Cerebellar nuclear complex (tissue), 1 donor: ENCODE data around the gene TCF19.

Experiments used
- DNase-seq, 2 experiments: peaks; one replicate each; lab custom pipeline; 2025; lab: John Stamatoyannopoulos, UW

The TCF19 gene

DNA sequence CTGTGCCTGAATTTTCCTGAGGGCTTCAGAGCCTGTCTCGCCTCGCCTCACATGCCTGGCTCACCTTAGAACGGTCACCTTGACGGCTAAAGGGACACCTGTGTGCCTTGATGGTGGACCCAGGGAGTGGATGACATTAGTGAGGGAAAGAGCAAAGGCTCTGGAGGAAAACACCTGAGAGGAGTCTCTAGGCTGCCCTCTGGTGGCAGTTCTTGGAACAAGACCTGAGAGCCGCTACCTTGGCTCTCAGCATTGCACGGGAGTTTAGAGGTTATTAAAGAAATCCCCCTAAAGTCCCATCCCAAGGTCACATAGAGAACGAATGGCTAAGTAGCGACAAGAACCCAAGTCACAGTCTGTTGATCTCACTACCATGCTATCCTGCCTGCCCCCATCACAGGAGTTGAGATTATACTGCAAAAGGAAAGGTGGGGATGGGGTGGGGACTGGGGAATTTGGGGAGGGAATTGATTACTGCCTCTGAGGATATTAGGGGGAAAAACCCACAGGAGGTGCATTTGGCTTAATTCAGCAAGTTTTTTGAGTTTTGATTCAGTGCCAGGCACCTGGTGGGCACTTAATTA lies 30.2 kb upstream of the TCF19 start:
- DNase-seq = peak in 1 of 2 experiments; percentile 46

DNA sequence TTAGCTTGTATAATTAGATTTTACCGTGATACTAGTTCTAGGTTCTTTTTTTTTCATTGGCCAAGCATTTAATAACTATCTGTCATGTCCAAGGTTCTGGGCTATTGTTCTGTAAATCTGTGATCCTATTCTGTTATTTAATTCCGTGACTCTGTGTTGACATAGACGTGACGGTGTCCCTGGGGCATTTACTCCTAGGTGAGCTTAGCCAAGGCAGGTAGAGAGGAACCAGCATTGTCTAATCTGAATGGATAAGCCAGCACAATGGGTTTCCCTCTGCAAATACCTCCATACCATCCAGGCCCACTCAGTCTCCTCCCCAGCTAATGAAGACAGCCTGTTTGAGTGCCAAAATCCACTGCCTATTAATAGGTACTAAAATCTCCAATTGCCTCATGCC lies 29.3 kb upstream of the TCF19 start:
- DNase-seq = no peak

DNA sequence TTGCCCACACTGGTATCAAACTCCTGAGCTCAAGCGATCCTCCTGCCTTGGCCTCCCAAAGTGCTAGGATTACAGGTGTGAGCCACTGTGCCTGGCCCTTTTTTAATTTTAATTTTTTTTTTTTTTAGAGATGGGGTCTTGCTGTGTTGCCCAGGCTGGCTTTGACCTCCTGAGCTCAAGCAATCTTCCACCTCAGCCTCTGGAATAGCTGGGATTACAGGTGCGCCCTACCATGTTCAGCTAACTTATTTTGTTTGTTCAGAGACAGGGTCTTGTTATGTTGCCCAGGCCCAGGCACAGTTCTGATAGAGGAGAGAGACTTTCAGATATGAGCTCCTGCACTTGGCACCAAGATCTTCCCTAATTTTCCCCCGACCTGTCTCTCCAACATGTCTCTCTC lies 27.6 kb upstream of the TCF19 start:
- no peak for DNase-seq

DNA sequence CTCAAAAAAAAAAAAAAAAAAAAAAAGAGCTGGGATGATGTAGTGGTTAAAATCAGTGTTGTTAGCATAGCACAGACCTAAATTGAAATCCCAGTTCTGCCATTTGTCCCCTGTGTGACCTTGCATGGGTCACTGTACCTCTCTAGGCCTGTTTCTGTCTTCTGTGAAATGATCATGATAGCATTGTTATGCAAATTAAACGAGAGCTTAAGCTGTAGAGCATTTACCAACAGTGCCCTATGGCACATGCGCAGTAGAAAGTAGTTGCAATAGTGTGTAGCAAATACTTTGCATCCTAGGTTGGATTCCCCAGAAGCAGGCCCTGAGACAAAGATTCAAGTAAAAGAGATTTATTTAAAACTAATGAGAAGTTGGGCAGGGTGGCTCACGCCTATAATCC lies 26.8 kb upstream of the TCF19 start:
- no peak for DNase-seq

DNA sequence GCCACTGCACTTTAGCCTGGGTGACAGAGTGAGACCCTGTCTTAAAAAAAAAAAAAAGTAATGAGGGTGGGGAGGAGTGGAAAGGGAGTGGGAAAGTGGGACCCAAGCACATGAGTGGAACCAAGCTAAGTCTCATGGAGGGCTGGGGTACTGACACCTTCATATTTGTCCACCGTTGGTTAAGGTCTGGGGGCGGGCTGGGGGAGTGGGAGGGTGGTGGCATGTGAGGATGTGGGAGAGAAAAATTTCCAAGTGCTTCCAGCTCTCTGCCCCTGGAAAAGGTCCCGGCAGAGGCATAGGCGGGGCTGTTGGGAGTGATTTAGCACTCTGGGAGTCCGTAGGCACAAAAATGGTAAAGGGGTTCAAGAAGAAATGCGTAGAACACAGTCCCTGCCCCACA lies 25.6 kb upstream of the TCF19 start:
- no peak for DNase-seq

DNA sequence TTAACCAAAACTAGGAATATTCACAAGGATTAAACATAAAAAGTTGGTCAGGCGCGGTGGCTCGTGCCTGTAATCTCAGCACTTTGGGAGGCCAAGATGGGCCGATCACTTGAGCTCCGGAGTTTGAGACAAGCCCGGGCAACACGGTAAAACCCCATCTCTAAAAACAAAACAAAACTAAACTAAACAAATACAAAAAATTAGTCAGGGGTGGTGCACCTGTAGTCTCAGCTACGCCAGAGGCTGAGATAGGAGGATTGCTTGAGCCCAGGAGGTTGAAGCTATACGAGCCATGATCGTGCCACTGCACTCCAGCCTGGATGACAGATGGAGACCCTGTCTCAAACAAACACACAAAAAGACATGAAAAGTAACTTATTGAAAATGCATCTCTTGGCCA lies 22.7 kb upstream of the TCF19 start:
- no peak for DNase-seq

DNA sequence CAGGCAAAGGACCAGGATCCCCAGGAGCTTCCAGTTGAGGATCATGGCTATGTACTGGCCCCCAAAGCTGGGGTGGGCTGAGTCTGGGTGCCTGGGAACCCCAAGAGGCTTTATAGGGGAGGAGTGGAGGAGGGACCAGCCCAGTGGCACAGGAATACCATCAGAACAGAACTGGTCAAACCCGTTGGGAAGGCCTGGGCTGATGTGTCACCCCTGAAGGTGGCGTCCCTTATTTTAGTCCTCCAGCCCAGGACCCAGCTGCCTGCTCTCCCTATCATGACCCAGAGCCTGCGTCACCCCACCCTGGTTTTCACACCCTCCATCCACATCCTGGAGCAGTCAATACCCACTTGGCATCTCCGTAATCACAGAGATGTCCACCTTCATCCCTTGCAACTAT lies 19.4 kb upstream of the TCF19 start, which contains the start of gene PSORS1C2:
Gene PSORS1C2, minus strand, starts transcription at position 85 of the 400 bp plus-strand sequence. Its CDS starts 40 bp downstream, at position 45.
- DNase-seq = no peak

DNA sequence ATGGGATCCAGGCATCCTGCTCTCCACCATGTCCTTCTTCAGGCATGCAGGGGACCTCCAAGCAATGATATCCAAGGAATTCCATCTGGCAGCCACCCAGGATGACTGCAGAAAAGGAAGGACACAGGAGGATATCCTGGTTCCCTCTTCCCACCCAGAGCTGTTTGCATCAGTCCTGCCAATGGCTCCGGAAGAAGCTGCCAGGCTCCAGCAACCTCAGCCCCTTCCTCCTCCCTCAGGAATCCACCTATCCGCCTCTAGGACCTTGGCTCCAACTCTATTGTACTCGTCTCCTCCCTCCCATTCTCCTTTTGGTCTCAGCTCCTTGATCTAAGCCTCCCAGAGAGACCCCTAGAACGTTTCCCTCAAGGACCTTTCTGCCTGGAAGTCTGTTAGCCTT lies 18.8 kb upstream of the TCF19 start:
- DNase-seq = no peak

DNA sequence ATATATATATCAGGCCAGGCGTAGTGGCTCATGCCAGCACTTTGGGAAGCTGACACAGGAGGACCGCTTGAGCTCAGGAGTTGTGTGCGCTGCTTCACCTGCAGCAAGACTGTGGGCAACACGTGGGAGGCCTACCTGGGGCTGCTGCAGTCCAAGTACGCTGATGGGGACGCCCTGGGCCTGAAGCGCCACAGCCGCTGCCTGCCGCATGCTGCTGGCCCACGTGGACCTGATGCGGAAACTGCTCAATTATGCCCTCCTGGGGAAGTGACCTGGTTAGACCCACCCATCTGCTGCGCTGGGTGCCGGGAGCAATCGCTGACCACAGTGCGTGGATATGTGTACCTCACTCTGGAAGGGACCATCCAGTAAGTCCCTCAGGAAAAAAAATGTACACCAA lies 17.7 kb upstream of the TCF19 start:
- no peak for DNase-seq

DNA sequence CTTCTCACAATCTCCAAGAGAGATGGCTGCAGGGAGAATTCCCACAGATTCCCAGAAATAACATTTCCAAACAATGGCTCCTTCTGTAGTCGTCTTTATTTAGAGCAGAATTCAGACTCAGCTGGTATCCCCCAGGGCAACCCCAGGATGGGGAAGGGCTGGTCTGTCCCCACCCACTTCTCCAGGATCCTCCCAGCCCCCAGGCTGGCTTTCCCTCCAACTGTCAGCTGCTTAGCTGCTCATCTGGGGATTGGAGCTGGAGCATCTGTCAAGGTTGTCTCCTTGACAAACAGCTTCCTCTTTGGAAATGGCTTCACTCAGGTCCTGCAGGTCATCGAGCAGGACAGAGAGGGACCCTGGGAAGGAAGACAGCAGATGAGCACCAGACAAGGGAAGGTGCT lies 16.0 kb upstream of the TCF19 start:
- no peak for DNase-seq

DNA sequence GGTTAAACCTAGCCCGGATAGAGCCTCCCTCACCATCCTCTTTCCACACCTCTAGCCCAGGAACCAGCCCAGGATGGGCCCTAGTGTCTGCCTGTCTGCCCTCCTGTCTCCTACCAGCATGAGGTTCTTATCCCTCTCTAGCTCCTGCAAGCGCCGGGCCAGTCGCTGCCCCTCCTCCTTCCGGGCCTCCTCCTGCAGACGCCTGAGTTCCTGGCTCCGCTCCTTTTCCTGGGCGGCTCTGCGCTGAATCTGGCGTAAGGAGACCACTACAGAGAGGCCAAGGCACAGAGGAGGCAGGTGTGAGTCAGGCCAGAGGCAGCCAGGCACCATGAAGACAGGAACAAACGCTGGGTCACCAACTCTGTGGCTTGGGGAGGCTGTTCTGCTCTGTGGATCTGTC lies 15.2 kb upstream of the TCF19 start:
- DNase-seq = no peak

DNA sequence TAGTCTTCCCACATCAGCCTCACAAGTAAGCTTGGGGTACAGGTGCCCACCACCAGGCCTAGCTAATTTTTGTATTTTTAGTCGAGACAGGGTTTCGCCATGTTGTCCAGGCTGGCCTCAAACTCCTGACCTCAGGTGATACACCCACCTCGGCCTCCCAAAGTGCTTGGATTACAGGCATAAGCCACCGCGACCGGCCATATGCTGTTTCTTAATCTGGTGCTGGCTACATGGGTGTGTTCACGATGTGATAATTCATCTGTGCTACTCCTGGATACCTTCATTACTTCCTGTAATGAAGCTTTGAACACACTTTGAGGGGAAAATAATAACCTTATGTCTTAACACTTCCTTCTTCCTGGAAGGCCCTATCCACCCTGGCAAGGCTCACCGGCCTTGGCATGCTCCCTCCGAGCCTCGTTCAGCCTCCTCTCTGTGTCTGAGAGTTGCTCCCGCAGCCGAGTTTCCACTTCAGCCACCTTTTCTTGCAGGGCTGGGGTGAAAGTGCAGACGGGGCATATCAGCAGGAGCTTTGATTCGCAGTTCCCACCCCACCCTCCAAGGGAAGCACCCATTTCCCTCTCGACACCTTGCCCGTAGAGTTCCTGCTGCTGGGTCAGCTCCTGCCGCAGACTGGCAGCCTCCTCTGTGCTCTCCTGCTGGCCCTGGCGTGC lies 14.0 kb upstream of the TCF19 start:
- no peak for DNase-seq

DNA sequence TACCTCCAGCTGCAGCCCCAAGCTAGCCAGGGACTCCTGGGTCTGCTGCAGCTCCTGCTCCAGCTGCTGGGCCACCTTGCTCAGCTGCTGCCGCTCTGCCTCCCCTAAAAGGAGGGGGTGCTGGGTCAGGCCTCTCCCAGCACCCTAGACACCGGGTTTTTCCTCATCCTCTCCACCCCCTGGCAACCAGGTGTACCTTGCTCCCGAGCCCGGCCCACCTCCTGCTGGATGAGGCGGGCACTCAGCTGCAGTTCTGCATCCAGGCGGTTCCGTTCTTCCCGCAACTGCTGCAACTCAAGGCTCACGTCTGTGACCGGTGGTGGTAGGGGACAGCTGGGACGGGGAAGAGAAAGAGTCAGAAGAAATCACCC lies 13.4 kb upstream of the TCF19 start:
- DNase-seq = no peak

DNA sequence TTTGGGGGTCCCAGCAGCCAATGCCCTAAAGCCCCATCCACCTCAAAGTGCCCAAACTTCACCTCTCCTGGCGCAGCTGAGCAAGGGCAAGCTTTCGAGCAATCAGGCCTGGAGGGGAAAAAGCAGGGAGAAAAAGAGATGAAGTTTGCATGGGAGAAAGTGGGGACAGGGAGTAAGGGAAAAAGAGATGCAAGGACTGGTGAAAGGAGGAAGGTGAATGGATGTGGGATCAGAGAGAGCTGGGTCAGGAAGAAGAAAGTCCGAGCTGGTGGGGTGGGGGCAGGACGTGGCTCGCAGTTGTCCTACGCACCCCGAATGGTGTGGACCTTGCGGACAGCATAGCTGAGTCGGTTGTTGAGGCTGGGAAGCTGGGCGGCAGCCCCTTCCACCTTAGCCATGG lies 13.0 kb upstream of the TCF19 start:
- DNase-seq = no peak

DNA sequence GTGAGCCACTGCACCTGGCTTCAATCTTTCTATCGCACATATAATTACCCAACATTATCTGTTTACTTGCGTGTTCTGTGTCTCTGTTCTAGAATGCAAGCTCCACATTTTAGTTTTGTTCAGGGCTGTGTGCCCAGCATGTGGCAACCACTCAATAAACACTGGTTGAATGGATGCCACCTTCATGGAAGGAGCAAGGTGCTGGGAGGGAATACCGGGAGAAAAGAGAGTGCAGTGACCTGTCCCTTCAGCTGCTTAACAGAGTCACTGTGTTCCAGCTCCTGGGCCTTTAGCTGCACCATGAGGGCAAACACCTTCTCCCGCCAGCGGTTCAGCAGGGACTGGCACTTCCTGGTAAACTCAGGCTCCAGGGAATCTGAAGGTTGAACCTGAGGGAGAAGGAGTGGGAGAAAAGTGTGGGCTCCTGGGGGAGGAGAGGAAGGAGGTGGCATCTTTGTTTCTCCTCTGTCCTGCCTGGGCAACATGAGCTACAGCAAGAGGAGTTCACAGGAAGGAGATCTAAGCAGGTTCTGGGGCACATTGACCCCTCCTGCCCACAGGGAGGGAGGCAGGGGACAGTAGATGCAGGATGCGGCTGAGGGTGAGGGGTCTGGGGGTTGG lies 8.5 kb upstream of the TCF19 start:
- DNase-seq = no peak

DNA sequence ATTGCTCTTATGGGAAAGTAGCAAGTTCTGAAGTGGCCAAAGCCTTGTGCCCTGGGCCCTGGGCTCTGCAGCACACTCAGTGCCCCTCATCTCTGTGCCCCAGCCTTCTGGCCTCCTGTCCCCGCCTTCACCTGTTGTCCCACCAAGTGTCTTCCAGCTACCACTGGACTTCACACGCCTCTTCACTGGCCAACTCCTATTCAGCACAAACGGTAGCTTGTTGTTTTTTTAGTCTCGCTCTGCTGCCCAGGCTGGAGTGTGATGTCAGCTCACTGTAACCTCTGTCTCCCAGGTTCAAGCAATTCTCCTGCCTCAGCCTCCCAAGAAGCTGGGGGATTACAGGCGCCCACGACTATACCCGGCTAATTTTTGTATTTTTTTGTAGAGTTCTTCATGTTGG lies 5.6 kb upstream of the TCF19 start:
- no peak for DNase-seq

DNA sequence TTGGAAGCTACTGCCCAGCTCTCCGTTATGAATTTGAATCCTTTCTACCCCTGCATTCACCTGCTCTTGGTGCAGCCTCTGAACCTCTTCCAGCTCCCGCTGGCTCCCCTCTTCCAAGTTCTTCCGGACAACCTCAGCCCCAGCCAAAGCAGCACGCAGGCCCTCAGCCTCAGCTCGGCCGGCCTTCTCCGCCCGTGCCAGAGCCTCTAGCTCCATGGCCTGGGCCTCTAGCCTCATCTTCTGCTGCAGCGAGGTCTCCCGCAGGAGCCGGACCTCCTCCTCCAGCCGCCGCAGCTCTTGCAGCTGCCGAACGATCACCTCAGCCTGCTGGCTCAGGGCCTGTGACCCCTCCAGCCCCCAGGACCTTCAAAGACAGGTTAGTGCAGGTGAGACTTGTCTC lies 4.0 kb upstream of the TCF19 start:
- no peak for DNase-seq

DNA sequence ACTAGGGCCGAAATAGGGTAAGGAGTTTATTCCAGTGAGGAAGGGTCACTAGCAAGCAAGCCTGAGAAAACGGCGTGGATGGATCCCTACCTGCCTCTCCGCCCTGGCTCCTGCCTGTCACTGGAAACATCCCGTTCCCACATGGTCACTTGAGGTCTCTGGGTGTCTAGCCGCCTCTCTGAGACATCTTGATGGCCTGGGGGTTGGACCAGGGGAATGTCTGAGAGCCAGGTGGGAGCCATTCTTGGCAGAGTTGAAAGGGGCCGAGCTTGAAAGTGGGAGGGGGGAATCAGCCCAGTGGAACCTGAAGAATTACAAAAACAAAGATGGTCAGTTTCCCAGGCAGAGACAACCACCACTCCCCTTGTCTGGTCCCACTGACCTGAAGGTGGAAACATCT lies 1.7 kb upstream of the TCF19 start:
- no peak for DNase-seq

DNA sequence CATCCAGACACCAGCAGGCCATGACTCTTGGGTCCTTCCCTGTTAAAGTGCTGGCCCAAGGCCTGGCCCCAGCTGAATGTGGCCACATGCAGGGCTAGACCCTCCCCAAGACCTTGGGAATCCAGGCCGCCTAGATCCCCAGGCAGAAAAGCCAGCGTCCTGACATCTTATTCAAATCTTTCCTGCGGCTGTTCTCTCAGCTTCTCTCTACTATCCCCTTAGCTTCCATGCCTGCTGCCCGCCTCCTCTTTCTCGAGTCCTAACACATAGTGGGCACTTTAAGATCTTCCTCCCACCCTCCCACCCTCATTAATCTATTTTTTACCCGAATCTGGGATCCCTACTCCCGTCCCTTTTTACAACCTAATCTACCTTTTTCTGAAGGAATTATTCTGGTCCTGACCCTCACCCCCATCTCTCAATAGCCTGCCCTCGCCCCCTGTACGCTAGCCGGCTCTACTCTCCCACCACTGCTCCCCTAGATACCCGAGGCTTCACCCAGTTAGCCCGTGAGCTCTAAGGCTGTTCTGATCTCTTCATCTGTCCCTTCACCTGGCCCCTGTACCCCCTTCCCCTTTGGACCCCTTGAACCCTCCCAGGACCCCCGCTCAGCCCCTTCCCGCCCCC lies 763 bp upstream of the TCF19 start, which contains the start of gene CCHCR1:
Gene CCHCR1, minus strand, starts transcription at position 290 of the 627 bp plus-strand sequence. Its CDS starts 202 bp downstream, at position 88.
- no peak for DNase-seq

DNA sequence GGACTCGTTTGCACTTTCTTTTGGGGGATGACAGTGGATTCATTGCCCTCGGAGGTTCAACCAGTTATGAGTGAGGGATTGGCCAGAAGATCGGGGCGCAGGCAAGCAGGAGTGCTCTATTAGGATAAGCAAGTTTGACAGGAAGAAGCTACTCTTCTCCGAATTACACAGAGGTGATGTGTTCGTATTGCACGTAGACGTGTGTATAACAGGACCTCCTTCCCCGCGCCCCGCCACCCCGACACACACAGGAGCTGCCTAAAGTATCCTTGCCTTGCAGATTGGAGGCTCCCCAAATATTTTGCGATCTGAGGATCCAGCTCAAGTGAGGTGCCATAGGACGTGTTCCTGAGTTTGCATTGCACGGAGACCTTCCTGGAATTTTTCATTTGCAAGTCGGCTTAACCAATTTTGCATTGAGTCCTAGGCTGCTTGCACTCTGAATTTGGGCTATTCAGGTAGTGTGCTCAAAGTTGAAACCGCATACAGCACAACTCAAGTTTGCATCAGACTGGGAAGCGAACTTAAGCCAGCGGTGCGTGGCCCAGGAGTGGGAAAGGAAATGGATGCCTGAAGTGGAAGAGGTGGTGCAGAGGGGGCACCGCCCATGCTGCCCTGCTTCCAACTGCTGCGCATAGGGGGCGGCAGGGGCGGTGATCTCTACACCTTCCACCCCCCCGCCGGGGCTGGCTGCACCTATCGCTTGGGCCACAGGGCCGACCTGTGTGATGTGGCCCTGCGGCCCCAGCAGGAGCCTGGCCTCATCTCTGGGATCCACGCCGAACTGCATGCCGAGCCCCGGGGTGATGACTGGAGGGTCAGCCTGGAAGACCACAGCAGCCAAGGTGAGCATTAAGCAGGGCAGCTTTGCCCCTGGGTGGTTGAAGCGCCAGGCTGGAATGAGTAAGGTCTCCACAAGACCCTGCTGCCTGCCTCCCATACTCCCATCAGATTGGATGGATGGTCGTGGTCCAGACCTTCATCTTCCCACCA lies 770 bp downstream of the TCF19 start:
- DNase-seq = no peak

DNA sequence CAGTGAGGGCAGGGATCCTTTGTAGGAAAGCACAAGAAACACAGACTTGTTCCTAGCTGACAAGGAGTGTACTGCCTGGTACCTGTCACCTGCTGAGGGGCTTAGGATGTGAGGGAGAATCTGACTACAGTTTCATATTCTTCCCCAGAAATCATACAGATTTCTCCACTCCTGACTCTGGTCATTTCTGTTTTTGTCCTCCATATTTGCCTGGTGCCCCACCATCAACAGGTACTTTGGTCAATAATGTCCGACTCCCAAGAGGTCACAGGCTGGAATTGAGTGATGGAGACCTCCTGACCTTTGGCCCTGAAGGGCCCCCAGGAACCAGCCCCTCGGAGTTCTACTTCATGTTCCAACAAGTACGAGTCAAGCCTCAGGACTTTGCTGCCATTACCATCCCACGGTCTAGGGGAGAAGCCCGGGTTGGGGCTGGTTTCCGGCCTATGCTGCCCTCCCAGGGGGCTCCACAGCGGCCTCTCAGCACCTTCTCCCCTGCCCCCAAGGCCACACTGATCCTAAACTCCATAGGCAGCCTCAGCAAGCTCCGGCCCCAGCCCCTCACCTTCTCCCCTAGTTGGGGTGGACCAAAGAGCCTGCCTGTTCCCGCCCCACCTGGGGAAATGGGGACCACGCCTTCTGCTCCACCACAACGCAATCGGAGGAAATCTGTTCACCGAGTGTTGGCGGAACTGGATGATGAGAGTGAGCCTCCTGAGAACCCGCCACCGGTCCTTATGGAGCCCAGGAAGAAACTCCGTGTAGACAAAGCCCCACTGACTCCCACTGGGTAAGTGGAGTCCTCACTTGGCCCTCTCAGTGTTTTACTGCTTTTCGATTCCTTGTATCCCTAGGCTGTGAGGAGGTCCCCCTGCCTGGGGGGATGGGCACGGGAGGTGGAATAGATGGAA lies 3.1 kb downstream of the TCF19 start:
- no peak for DNase-seq
